HepG2 (cell line): Measurements from ENCODE around the gene TBCD. TPM values are rescaled to one million over a fixed set of nuclear protein-coding genes. Genes with fewer than 3 reads are reported as not detected.

ENCODE experiments used
- CBX2 ChIP-seq, 2 experiments: fragments of 200-600 bp in 1 of 2; sonication (generic); formaldehyde crosslinking in 1 of 2; IDR thresholded peaks; 2 replicates each; pipeline versions ENCODE4 v1.7.0 to v1.8.1; 2018 to 2022; ENCODE audit warnings: low read depth in 2 of 2, low read length in 1 of 2, mild to moderate bottlenecking in 1 of 2, missing genetic modification reagents in 1 of 2
- ELF4 ChIP-seq: sonication (generic); formaldehyde crosslinking; IDR thresholded peaks from 2 replicates; pipeline ENCODE4 v1.5.0; 2020; ENCODE audit warnings: missing genetic modification reagents, mild to moderate bottlenecking, moderate library complexity, borderline replicate concordance
- GABPA ChIP-seq, 2 experiments: IDR thresholded peaks; 2 replicates each; pipeline ENCODE4 v1.6.1; 2011 to 2016; ENCODE audit warnings: low read depth in 2 of 2, low read length in 1 of 2, missing biosample characterization in 1 of 2, missing genetic modification characterization in 1 of 2
- KDM4B ChIP-seq: sonication (generic); formaldehyde crosslinking; IDR thresholded peaks from 2 replicates; pipeline ENCODE4 v1.4.0; 2020; ENCODE audit warnings: missing genetic modification reagents
- LCORL ChIP-seq, 2 experiments: fragments of 450-650 bp in 1 of 2; sonication (generic) in 1 of 2; formaldehyde crosslinking in 1 of 2; IDR thresholded peaks; 2 replicates each; pipeline versions ENCODE4 v1.5.0 to v1.6.1; 2017 to 2020; ENCODE audit warnings: antibody characterized with exemption in 1 of 2, missing genetic modification reagents in 1 of 2
- MED8 ChIP-seq: sonication (generic); formaldehyde crosslinking; IDR thresholded peaks from 2 replicates; pipeline ENCODE4 v1.8.1; 2023; ENCODE audit warnings: mild to moderate bottlenecking, missing genetic modification reagents; ENCODE audit not compliant: insufficient replicate concordance
- MLXIP ChIP-seq: sonication (generic); formaldehyde crosslinking; IDR thresholded peaks from 2 replicates; pipeline ENCODE4 v1.9.0; 2021; ENCODE audit warnings: missing genetic modification reagents, borderline replicate concordance
- RFXANK ChIP-seq: IDR thresholded peaks from 2 replicates; pipeline ENCODE4 v1.6.1; 2016
- SMAD1 ChIP-seq: sonication (generic); formaldehyde crosslinking; IDR thresholded peaks from 2 replicates; pipeline ENCODE4 v1.4.0; 2020; ENCODE audit warnings: missing genetic modification reagents, low read depth, mild to moderate bottlenecking, borderline replicate concordance
- SOX13 ChIP-seq, 3 experiments: fragments of 450-650 bp in 1 of 3; sonication (generic) in 1 of 3; formaldehyde crosslinking in 1 of 3; IDR thresholded peaks in 2 of 3; conservative IDR thresholded peaks in 1 of 3; 2 replicates each; pipeline versions ENCODE4 v1.5.0 to v1.6.1; 2016 to 2020; ENCODE audit warnings: antibody characterized with exemption in 1 of 3, mild to moderate bottlenecking in 1 of 3, missing compliant biosample characterization in 1 of 3, missing genetic modification reagents in 1 of 3, moderate library complexity in 1 of 3
- TARDBP ChIP-seq: sonication (generic); formaldehyde crosslinking; IDR thresholded peaks from 2 replicates; pipeline ENCODE4 v1.8.0; 2022; ENCODE audit warnings: mild to moderate bottlenecking, missing genetic modification reagents
- TGIF2 ChIP-seq: IDR thresholded peaks from 2 replicates; pipeline ENCODE4 v1.6.1; 2016; ENCODE audit warnings: control low read depth, missing compliant biosample characterization
- ZFP62 ChIP-seq: sonication (generic); formaldehyde crosslinking; IDR thresholded peaks from 2 replicates; pipeline ENCODE4 v1.4.0; 2020; ENCODE audit warnings: missing genetic modification reagents
- ZNF12 ChIP-seq: sonication (generic); formaldehyde crosslinking; IDR thresholded peaks from 2 replicates; pipeline ENCODE4 v1.5.0; 2020; ENCODE audit warnings: missing genetic modification reagents
- ZNF333 ChIP-seq: sonication (generic); formaldehyde crosslinking; IDR thresholded peaks from 2 replicates; pipeline ENCODE4 v1.4.0; 2020; ENCODE audit warnings: mild to moderate bottlenecking, missing genetic modification reagents, borderline replicate concordance
- ZNF7 ChIP-seq: IDR thresholded peaks from 2 replicates; pipeline ENCODE4 v1.6.1; 2016; ENCODE audit warnings: missing biosample characterization, missing genetic modification reagents
- polyA plus RNA-seq, 8 experiments: library from polyadenylated mRNA; depleted of rRNA in 3 of 8; stranded (reverse) in 7 of 8; unstranded in 1 of 8; fragments of >200 nt; fragmentation: Illumina TruSeq in 4 of 8; extraction: Trizol in 4 of 8; gene quantifications; 2 replicates each; pipeline versions ENCODE4 v1.2.1 to v1.2.3, GENCODE V29; 2011 to 2016; ENCODE audit warnings: low read depth in 4 of 8, missing spikeins in 1 of 8, mixed read lengths in 1 of 8; ENCODE audit not compliant: insufficient read depth in 1 of 8
- total RNA-seq, 5 experiments: library from RNA; depleted of rRNA; stranded (reverse); fragments of >200 nt; fragmentation: Illumina TruSeq; extraction: Trizol; gene quantifications; 2 replicates each; pipeline ENCODE4 v1.2.3, GENCODE V29; 2016; ENCODE audit warnings: low read depth in 1 of 5
- TF ChIP-seq, protein P1 (sequence below): sonication (generic); formaldehyde crosslinking; IDR thresholded peaks from 2 replicates; pipeline ENCODE4 v1.5.0; 2020; ENCODE audit warnings: mild to moderate bottlenecking, missing genetic modification reagents, borderline replicate concordance

The TBCD gene
- total and polyA plus RNA-seq, 2 of the 13 experiments (the other 11 are each of a cell fraction or from before 2014, with no cell fraction given), result 33.9 to 54.8 TPM

GRCh38 chr17:82881900-82882714 is 130.2 kb downstream of the TBCD start (continued):
- TF ChIP-seq, protein P1, sequence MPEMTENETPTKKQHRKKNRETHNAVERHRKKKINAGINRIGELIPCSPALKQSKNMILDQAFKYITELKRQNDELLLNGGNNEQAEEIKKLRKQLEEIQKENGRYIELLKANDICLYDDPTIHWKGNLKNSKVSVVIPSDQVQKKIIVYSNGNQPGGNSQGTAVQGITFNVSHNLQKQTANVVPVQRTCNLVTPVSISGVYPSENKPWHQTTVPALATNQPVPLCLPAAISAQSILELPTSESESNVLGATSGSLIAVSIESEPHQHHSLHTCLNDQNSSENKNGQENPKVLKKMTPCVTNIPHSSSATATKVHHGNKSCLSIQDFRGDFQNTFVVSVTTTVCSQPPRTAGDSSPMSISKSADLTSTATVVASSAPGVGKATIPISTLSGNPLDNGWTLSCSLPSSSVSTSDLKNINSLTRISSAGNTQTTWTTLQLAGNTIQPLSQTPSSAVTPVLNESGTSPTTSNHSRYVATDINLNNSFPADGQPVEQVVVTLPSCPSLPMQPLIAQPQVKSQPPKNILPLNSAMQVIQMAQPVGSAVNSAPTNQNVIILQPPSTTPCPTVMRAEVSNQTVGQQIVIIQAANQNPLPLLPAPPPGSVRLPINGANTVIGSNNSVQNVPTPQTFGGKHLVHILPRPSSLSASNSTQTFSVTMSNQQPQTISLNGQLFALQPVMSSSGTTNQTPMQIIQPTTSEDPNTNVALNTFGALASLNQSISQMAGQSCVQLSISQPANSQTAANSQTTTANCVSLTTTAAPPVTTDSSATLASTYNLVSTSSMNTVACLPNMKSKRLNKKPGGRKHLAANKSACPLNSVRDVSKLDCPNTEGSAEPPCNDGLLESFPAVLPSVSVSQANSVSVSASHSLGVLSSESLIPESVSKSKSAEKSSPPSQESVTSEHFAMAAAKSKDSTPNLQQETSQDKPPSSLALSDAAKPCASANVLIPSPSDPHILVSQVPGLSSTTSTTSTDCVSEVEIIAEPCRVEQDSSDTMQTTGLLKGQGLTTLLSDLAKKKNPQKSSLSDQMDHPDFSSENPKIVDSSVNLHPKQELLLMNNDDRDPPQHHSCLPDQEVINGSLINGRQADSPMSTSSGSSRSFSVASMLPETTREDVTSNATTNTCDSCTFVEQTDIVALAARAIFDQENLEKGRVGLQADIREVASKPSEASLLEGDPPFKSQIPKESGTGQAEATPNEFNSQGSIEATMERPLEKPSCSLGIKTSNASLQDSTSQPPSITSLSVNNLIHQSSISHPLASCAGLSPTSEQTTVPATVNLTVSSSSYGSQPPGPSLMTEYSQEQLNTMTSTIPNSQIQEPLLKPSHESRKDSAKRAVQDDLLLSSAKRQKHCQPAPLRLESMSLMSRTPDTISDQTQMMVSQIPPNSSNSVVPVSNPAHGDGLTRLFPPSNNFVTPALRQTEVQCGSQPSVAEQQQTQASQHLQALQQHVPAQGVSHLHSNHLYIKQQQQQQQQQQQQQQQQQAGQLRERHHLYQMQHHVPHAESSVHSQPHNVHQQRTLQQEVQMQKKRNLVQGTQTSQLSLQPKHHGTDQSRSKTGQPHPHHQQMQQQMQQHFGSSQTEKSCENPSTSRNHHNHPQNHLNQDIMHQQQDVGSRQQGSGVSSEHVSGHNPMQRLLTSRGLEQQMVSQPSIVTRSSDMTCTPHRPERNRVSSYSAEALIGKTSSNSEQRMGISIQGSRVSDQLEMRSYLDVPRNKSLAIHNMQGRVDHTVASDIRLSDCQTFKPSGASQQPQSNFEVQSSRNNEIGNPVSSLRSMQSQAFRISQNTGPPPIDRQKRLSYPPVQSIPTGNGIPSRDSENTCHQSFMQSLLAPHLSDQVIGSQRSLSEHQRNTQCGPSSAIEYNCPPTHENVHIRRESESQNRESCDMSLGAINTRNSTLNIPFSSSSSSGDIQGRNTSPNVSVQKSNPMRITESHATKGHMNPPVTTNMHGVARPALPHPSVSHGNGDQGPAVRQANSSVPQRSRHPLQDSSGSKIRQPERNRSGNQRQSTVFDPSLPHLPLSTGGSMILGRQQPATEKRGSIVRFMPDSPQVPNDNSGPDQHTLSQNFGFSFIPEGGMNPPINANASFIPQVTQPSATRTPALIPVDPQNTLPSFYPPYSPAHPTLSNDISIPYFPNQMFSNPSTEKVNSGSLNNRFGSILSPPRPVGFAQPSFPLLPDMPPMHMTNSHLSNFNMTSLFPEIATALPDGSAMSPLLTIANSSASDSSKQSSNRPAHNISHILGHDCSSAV (CRISPR knock-in tag), result no peak
- TF ChIP-seq KDM4B (CRISPR knock-in tag) (no peak), ELF4 (no peak), ZFP62 (CRISPR knock-in tag) (no peak), CBX2 (IDR thresholded peaks at IDR 0.05; ENCODE audit: low read depth, low read length) (no peak), CBX2 (CRISPR knock-in tag; IDR thresholded peaks at IDR 0.05; ENCODE audit: low read depth) (no peak), ZNF333 (CRISPR knock-in tag) (no peak), TARDBP (CRISPR knock-in tag) (no peak; the same call in 1 of the 2 replicates), SMAD1 (CRISPR knock-in tag) (no peak), MLXIP (CRISPR knock-in tag) (no peak), RFXANK (CRISPR knock-in tag) (no peak), LCORL (IDR thresholded peaks at IDR 0.05) (no peak), LCORL (CRISPR knock-in tag; IDR thresholded peaks at IDR 0.05) (peak; percentile 94), ZNF12 (CRISPR knock-in tag) (no peak), GABPA (IDR thresholded peaks at IDR 0.05; ENCODE audit: low read depth, low read length) (no peak), GABPA (CRISPR knock-in tag; IDR thresholded peaks at IDR 0.05; ENCODE audit: low read depth) (no peak), ZNF7 (no peak), TGIF2 (CRISPR knock-in tag) (no peak), MED8 (CRISPR knock-in tag) (no peak), SOX13 (IDR thresholded peaks at IDR 0.05) (no peak), SOX13 (CRISPR knock-in tag; conservative IDR thresholded peaks at IDR 0.05 in 1 of 2, IDR thresholded peaks at IDR 0.05 in 1 of 2) (peak in 1 of 2 experiments; percentile 45; a peak in 2 of 4 replicates)
